GM12878 (cell line): ENCODE measurements around the gene NRXN3.

ENCODE experiments used
- CTCF ChIP-seq, 3 experiments: IDR thresholded peaks in 2 of 3; conservative IDR thresholded peaks in 1 of 3; 2 replicates each; pipeline ENCODE4 v1.5.1; 2011; ENCODE audit warnings: low read depth in 3 of 3, low read length in 3 of 3, mild to moderate bottlenecking in 3 of 3, control low read depth in 2 of 3, moderate library complexity in 2 of 3, inconsistent platforms in 1 of 3, mixed read lengths in 1 of 3; ENCODE audit not compliant: control insufficient read depth in 2 of 3, insufficient read depth in 1 of 3; ENCODE audit errors: extremely low read depth in 1 of 3
- RAD21 ChIP-seq: IDR thresholded peaks from 2 replicates; pipeline ENCODE4 v1.6.1; 2011; ENCODE audit warnings: mild to moderate bottlenecking, low read depth, low read length, moderate library complexity; ENCODE audit not compliant: insufficient read depth
- ZBTB11 ChIP-seq: fragments of 450-650 bp; formaldehyde crosslinking; IDR thresholded peaks from 2 replicates; pipeline ENCODE4 v1.5.0; 2022; ENCODE audit warnings: mild to moderate bottlenecking, missing genetic modification characterization
- ZBTB33 ChIP-seq: fragments of 450-650 bp; IDR thresholded peaks from 2 replicates; pipeline ENCODE4 v1.6.1; 2017; ENCODE audit warnings: mild to moderate bottlenecking
- ZZZ3 ChIP-seq: IDR thresholded peaks from 2 replicates; pipeline ENCODE4 v1.6.1; 2011; ENCODE audit warnings: low read depth; ENCODE audit not compliant: control insufficient read depth, insufficient read length

GRCh38 chr14:78501909-78502308 is 331.7 kb downstream of the NRXN3 start:
- TF ChIP-seq ZBTB11 (CRISPR knock-in tag): no peak
- TF ChIP-seq RAD21: no peak
- TF ChIP-seq CTCF (IDR thresholded peaks at IDR 0.05 in 2 of 3, conservative IDR thresholded peaks at IDR 0.05 in 1 of 3; ENCODE audit: control insufficient read depth in 2 of 3, extremely low read depth in 1 of 3, insufficient read depth in 1 of 3, low read depth in 3 of 3, low read length in 3 of 3): no peak
- TF ChIP-seq ZBTB33: no peak
- no peak for TF ChIP-seq ZZZ3
